Cortex of kidney (tissue), 1 donor: ENCODE results near the gene CDH4.

Experiments
- DNase-seq: peaks from one replicate; lab custom pipeline; 2025; lab: John Stamatoyannopoulos, UW

The CDH4 gene

DNA sequence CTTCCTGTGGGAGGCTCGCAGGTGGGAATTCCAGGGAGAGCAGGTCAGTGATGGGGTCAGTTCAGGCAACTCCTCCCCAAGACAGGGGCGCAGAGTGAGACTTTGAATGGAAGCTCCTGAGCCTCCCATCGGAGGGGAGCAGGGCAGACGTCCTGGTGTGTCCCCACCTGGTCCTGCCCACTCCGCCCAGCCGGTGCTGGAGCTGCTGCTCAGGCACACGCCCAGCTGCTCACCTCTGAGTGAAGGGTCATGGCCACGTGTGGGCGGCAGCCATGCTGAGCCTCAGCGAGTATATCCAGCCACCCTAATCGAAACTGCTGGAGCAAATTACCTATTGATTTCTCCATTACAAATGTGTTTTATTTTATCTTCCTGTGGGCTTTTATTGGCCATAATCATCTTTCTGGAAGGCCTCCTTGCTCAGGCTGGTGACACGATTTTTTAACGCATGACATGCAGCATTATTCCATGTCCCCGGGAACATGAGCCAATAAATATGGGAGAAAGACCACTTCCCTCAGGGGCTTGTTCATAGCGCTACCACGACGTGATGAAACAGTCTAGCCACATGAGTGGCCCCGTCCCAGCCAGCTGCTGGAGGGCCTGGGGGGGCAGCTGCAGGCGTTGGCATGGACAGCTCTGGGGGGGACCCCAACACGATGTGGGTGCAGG lies 665.5 kb downstream of the CDH4 start:
- DNase-seq, result no peak

DNA sequence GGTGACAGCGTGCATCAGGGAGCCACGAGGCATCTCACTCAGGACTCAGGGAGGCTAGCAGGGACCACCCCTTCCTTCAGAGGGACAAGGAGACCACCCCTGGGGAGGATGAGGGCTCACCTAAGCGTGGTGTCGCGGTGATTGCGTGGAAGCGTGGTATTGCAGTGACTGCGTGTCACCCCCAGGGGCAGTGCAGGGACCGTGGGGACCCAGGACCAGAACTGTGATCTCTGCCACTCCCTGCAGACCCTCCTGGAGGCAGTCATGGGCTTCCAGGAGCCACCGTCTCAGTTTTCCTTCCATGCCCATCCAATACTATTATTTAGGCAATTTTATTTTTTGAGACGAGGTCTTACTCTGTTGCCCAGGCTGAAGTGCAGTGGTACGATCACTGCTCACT lies 666.5 kb downstream of the CDH4 start:
- no peak for DNase-seq

DNA sequence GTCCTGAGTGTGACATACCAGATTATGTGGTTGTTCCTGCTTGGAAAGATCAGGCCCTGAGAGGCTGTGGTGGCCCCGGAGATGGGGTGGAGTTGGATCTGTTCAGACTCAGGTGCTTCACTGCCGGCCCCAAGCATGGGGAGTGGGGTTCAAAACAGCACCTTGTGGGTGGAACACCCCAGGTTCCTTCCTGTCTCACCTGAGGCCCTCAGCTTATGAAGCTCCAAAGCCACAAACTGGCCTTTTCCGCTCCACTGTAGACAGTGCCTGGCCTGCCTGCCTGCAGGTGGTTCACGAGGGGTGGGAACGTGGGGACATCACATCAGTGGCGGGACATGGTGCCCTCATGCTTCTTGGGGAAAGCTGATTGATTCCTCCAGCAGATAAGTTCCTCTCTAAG lies 667.2 kb downstream of the CDH4 start:
- DNase-seq, result no peak

DNA sequence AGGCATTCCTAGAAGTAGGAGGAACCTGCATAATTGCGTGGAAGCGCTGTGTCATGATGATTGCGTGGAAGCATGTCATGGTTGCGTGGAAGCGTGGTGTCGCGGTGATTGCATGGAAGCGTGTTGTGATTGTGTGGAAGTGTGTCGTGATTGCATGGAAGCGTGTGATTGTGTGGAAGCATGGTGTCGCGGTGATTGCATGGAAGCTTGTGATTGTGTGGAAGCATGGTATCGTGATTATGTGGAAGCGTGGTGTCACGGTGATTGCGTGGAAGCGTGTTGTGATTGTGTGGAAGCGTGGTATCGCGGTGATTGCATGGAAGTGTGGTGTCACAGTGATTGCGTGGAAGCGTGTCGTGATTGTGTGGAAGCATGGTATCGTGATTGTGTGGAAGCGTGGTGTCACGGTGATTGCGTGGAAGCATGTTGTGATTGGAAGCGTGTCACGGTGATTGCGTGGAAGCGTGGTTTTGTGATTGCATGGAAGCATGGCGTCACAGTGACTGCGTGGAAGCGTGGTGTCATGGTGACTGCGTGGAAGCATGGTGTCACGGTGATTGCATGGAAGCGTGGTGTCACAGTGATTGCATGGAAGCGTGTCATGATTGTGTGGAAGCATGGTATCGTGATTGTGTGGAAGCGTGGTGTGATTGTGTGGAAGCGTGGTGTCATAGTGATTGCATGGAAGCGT lies 667.8 kb downstream of the CDH4 start:
- no peak for DNase-seq

DNA sequence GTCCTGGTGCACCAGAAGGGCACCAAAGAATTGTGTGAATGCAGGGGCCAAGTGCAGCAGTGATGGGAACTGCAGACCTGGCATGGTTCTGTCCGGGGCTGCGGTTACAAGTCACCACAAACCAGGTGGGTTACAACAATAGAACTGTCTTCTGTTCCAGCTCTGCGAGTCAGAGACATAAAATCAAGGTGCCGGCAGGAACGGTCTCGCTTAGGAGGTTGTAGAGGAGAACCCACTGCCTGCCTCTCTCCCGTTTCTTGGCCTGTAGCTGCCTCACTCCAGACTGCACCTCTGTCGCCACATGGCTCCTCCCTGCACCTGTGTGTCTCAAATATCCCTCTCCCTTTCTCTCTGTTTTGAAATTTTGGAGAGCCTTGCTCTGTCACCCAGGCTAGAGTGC lies 670.4 kb downstream of the CDH4 start:
- no peak for DNase-seq

DNA sequence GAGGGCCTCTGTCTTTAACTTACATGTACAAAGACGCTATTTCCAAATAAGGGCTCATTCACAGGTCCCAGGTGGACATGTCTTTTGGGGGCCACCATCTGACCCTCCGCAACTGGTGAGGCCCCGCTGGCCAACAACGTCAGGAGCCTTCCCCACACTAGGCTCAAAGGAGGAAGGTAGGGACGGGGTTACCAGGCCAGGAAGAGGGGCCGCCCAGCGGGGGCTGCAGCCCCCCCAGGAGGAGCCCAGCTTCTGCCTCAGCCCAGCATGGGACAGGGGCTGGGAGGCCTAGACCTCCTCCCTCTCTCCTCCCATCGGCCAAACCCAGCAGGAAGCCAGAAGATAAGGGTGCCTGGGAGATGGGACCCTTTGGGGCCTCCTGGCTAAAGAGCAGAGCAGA lies 670.9 kb downstream of the CDH4 start:
- no peak for DNase-seq

DNA sequence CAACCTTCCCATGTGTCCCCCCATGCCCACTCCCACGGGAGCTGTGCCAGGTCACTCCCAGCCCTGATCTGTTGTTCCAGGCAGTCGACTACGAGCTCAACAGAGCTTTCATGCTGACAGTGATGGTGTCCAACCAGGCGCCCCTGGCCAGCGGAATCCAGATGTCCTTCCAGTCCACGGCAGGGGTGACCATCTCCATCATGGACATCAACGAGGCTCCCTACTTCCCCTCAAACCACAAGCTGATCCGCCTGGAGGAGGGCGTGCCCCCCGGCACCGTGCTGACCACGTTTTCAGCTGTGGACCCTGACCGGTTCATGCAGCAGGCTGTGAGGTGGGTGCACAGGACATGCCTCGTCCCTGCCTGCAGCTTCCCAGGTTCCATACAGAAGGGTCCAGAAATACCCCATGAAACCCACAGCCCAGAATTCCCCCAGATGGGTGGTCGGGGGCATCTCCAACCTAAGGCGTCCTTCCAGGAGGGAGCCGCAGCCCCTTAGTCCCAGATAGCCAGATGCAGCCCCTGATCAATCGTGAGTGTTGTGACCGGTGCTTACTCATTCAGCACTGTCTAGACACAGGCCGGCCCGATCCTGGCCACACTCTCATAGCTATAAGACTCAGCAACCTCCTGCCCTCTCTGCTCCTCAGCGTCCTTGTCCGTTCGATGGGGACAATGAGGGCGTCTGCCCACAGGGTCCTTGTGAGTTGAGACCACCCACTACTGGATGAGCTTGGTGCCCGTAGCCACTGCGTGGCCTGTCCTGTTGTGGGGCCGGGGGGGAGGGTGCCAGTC lies 671.5 kb downstream of the CDH4 start:
- DNase-seq, result no peak

DNA sequence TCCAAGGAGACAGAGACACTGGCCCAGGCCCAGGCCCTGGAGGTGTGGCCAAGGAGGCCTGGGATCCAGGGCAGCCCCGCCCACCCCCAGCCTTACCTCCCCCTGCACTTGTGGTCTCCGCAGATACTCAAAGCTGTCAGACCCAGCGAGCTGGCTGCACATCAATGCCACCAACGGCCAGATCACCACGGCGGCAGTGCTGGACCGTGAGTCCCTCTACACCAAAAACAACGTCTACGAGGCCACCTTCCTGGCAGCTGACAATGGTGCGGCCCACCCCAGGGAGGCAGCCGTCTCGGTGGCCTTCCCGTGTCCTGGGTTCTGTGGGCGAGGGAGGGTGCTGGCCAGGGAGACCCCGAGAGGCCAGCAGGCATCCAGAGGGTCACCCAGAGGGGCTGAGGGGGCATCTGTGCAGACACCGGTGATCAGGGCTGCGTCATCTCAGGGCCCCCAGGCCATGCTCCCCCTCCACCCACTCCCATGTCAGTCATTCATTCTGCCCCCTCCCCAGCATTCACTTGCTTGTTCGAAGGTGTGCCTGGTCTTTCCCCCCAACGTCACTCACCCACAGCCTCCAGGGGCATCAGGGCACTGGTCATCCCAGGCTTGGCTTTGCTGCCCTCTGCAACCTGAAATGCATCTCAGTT lies 672.3 kb downstream of the CDH4 start:
- DNase-seq, result no peak

DNA sequence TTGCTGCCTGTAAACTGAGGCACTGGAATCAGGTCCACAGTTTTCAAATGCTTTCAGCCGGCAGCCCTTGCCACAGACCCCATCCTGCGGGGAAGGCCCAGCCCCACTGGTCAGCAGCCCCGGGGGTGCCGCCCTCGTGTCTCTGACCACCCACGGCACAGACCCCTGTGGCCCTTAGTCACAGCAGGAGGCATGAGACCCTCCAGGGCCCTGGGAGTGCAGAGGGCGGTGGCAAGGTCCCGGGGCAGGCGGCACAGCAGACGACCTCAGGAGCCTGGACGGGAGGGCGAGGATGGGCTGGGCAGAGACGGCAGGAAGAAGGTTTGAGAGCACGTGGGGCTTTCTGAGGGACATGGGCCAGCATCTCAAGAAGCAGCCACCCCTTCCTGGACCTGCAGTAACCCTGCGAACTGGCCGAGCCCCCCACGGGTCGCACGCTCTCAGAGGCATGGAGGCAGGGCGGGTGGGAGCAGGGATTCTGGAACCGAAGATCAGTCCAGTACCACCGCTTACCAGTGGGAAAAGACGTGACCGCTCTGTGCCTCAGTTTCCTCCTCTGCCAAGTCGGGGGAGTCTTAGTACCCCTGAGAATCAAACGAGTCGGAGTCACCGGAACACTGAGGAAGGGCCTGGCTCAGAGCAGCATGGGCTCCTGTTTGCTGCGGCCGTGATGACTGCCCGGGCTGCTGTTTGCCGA lies 672.9 kb downstream of the CDH4 start:
- no peak for DNase-seq

DNA sequence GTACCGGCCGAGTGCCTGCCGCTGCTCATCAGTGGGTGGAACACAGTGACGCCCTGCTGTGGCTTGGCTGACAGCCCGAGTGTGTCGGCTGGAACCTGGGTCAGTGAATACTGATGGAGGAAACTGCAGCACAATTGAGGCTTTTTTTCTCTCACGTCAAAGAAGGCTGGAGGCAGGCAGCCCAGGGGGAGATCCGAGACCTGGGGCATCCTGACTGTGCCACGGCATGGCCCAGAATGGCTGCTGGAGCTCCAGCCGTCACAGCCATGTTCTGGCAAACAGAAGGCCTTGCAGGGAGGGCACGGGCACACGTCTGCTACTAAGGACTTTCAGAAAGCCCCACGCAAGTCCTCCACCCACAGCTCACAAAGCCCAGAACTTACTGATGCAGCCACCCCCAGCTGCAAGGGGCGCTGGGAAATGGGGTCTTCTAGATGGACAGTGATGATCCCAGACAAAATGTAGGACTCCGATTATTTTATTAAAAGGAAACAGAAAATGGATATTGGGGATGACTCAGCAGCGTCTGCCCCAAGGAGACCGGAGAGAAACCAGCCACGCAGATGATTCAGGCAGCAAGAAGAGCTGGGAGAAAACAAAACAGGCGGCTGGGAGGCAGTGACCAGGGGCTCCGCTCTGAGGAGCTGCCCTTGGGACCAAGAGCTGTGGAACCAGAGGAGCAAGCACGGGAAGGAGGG lies 673.6 kb downstream of the CDH4 start:
- no peak for DNase-seq

DNA sequence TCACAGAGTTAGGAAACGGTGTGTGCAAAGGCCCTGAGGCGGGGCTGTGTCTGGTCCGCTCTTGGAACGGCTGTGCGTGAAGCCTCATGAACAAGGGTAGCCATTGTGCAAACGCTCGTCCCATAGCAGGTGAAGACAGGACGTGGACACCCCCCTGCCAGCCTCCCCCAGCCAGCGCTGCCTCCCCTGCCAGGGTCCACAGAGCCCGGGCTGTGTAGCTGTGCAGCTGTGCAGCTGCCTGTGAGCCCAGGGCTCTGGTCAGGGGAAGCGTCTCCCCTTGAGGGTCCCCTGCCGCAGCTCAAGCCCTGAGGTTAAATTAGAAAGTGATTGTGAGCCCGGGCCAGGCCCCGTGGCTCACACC lies 674.2 kb downstream of the CDH4 start:
- no peak for DNase-seq

DNA sequence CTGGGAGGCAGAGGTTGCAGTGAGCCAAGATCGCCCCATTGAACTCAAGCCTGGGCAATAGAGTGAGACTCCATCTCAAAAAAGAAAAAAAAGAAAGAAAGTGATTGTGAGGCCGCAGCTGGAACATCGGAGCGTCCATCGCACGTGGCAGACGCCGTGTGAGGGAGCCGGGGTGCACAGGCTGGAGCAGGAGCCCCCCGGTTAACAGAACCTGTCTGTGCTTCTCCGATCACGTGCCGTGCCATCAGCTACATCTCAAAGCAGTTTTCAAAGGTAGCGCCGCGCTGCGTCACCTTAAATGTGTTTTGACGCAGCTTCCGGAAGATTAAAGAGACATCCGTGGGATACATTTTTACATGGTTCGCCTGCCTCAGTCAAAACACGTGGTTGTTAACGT lies 674.7 kb downstream of the CDH4 start:
- no peak for DNase-seq

DNA sequence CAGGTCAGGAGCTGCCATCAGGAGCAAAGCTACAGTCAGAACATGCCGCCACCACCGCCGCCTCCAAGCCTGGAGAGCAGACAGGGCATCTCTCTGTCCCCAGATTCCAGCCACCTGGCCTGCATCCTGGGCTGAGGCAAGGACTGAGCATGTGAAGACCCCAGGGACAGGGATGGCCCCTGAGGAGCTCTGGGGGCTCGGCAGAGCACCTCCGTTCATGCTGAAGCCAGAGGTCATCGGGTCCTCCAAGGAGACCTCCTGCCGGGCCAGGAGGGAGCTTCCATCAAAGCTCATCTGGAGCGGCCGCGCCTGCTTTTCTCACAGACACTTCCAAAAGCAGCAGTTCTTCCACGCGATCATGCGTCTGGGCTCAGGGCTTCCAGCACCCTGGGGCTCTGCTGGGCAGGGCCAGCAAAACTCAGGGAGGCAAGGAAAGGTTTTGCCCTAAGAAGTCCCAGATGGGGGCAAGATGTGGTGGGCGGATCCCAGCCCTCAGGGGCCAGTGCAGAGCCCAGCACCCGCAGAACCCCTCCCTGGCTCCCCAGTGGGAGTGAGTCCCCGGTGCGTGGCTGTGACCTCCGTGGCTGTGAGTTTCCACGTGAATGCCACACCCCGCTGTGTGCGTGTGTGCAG lies 675.2 kb downstream of the CDH4 start:
- no peak for DNase-seq

DNA sequence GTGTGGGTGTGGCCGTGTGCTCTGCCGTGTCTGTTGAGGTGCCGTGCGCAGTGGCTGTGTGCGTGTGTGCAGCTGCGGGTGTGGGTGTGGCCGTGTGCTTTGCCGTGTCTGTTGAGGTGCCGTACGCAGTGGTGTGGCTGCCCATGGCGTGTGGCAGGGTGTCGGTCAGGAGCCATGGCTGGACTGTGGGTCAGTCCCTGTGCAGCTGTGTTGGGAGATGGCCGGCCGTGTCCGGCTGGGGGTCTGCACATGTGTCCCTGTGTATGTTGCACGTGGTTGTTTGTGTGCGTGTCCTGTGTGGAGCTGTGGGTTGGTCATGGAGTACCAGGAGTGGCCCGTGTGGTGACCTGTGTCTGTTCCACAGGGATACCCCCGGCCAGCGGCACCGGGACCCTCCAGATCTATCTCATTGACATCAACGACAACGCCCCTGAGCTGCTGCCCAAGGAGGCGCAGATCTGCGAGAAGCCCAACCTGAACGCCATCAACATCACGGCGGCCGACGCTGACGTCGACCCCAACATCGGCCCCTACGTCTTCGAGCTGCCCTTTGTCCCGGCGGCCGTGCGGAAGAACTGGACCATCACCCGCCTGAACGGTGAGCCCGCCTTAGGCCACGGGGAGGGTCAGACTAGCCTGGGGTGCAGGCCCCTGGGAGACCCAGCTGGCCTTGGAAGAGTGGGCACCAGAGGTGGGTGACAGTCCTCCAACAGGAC lies 675.9 kb downstream of the CDH4 start:
- DNase-seq, result no peak

DNA sequence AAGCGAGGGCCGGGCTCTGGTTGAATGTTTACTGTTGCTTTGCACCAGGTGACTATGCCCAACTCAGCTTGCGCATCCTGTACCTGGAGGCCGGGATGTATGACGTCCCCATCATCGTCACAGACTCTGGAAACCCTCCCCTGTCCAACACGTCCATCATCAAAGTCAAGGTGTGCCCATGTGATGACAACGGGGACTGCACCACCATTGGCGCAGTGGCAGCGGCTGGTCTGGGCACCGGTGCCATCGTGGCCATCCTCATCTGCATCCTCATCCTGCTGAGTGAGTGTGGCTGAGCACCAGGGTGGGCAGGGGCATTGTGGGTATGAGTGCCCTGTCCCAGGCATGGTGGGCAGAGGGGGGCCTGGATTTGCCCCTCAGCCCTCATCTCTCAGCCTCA lies 677.5 kb downstream of the CDH4 start:
- no peak for DNase-seq

DNA sequence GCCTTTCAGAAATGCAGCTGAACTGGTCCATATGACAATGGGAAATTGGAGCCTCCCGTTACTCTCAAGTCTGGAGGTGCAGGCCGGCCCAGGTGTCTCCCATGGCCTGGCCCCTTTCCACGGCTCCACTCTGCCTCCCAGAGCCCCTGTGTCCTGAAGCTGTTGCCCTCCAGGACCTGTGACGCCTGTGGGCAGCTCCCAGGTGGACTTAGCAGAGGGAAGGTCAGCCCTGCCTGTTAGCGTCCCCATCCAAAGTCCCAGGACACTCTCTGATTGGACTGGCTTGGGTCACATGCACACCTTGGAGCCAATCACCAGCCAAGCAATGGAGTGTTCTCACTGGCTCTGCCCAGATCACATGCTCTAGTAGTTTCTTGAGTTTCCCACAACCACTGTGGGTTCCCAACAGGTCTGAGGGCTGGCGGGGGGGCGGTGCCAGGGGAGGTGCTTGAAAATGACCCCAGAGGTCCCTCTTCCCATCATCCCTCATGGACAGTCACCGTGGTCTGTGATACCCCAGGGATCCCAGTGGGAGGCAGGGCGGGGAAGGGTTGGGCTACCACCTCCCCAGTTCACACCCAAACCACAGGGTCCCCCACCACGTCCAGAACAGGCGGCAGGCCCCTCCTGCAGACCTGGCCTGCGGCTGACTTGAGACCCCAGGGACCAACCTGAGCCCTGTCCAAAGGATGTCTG lies 678.1 kb downstream of the CDH4 start:
- DNase-seq, result no peak

DNA sequence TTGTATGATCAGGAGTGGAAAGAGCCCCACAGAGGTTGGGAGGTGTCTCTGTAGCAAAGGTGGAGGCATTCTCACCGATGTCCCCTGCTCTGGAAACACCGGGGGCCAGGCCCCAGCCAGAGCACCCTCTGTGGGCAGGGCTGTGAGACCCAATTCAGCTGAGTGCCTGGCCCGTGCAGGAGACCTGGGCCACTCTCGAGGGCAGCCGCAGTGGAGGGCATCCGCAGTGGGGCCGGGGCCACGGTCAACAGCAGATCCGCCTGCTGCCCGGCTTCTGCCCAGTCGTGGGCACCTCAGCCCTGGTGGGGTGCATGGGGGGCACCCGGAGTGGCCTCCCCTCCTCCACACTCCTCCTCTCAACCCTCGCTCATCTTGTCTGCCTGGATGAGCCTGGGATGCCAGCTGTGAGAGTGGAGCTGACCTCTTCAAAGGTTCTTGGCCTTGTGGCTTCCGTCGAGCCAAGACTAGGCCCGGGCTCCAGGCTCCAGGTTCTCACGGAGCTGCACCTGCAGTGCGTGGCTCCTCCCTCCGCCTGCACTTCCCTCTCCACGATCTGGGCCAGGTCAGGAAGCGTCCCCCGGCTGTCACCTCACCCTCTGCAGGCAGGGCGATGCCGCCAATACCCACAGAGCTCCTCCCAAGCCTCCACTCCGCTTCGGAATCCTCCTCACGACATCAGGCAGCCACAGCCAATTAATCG lies 678.9 kb downstream of the CDH4 start:
- no peak for DNase-seq

DNA sequence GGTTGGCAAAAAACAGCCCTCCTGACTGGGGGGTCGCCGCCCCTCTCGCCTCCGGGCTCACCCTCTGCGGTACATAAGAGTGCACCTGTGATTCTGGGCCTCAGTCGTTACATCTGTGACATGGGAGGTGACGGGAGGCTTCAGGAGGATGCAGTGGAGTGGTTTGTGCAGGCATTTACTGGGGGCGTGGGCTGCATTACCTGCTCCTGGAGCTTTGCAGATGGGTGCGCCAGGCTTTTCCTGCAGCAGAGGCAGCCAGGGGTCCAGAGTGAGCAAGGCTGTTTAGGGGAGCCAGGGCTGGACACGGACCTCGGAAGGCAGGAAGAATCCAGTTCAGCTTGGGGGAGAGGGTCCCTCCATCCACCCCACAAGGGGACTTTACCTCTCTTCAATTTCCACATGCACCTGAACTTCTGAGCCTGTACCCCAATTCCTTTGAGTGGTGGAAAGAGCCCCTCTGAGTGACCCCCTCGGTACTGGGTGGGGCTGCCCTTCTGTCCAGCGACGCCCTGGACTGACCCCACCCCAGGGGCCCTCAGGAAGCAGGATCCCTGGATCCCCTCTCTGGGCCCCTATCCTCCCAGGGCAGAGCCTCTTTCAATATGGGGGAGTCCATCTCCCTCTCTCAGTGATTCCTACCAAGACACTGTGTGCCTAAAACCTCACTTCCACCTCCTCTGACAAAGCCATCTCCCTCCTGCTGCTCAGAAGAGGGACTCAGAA lies 679.6 kb downstream of the CDH4 start:
- DNase-seq, result no peak
